8988T (cell line): ENCODE measurements around the gene RNF149.
A peak's percentile ranks its signal among the peaks of the same experiment; 100 is the strongest.
"Not testable (repeated sequence)": the region's sequence is repeated elsewhere in the genome, so short reads cannot be mapped to it uniquely, and the experiment has no call there.

ENCODE experiments used
- DNase-seq: peaks from one replicate; pipeline ENCODE4 v3.0.0; 2011

The RNF149 gene, protein sequence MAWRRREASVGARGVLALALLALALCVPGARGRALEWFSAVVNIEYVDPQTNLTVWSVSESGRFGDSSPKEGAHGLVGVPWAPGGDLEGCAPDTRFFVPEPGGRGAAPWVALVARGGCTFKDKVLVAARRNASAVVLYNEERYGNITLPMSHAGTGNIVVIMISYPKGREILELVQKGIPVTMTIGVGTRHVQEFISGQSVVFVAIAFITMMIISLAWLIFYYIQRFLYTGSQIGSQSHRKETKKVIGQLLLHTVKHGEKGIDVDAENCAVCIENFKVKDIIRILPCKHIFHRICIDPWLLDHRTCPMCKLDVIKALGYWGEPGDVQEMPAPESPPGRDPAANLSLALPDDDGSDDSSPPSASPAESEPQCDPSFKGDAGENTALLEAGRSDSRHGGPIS

DNA sequence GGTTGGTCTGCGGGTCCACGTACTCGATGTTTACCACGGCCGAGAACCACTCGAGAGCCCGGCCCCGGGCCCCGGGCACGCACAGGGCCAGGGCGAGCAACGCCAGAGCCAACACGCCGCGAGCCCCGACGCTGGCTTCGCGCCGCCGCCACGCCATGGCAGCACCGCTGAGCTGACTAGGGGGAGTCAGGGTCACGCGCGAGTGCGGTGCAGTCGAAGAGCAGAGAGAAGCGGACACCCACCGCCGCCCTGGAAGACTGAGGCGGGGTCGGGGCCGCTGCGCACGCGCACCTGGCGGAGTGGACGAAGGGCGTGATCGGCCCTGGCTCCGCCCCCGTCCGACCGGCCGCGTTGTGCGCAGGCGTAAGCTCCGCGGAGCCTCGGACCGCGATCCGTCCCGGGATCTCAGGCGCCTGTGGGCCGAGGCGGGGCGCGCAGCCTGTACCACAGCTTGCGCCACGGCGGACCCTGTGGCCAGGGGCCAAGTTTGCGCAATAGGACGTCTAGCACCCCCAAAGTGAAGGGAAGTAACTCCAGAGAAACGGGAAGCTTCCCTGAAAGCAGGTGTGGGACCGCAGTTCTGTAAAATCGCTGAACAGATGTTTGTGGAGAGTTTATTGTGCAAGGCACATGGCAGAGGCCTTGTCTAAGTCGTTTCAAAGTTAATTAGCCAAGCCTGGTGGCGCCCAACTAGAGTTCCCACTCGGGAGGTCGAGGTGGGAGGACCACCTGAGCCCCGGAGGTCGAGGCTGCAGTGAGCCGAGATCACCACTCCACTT is at the start of gene RNF149:
Gene RNF149, minus strand, starts transcription at position 270 of the 779 bp plus-strand sequence. Its CDS starts 113 bp downstream, at position 157.
- DNase-seq: peak; percentile 98

DNA sequence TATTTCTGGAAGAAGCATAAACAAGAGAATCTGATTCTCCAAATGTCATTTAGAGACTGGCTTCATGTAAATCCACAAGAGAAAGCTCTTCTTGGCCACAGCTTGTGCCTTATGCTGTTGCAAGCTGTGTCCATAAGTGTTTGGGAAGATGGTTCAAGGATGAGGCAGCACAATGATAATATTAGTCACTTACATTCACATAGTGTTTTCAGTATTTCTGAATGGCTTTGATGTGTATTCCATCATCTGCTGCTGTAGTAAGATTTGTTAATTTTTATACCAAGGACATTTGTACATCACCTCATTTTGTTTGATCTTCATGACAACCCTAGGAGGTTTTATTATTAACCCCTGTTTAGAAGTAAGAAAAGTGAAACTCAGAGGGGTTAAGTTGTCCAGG is 48.9 kb upstream of the RNF149 start:
- DNase-seq: no peak

DNA sequence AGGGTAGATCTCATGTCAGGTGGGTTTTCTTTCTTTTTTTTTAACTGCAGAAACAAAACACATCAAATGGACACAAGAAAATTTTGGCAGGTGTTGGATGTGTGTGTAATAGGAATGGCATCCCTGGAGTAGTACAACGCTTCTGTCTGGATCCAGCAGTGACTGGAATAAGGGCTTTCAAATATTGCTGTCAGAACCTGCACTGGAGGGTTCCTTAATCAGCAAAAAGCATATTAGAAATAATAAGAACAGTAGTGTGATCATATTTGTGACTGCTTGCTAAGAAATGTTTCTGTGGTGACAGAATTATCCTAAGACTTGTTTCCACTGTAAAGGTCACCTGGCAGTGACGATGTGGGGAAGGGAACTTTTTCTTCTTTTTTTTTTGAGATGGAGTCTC is 48.0 kb upstream of the RNF149 start:
- no peak for DNase-seq

DNA sequence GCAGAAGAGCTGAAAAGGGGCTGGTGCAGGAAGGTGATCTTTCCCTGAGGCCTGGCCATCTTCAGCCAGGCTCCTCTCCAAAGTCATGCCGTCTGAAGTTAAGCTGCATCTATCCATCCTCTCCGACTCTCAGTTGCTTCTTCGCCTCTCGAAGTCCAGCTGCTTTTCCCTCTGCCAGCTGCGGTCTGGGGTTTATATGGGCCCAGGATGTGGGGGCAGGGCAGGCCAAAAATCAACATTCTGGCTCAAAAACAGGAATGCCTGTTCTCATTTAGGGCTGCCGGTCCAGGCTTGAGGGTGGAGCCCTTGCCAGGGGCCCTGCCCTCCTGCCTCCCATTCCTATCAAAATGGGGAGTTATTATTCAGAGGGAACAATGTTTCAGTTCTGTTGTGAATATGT is 47.6 kb upstream of the RNF149 start:
- no peak for DNase-seq

DNA sequence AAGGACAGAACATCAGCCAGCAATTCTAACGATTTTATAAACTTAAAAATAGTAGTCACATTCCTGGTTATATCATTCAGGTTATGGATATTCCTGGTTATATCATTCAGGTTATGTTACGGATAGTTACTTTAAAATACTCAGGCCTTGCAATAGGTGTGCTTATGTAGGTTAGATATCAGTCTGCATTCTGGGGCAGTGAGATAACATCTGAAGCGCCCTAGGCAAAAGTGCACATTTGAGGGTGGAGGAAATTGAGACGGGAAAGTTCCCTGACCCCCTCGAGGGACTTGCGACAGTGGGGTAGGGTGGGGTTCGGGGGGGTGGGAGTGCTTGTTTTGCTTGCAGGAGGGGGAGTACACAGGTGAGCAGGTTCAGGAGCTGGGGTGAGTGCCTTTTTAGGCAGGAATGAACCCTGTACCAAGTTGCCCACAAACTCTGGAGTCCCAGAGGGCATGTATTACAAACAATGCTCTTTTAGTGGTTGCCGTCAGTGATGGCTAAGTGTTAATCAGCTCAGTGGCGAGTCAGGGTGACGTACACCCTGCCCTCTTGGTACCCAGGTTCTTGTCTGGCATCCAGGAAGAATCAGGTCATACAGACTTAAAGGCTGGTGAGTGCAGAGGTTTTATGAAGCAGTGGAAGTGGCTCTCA is 47.0 kb upstream of the RNF149 start:
- no peak for DNase-seq

DNA sequence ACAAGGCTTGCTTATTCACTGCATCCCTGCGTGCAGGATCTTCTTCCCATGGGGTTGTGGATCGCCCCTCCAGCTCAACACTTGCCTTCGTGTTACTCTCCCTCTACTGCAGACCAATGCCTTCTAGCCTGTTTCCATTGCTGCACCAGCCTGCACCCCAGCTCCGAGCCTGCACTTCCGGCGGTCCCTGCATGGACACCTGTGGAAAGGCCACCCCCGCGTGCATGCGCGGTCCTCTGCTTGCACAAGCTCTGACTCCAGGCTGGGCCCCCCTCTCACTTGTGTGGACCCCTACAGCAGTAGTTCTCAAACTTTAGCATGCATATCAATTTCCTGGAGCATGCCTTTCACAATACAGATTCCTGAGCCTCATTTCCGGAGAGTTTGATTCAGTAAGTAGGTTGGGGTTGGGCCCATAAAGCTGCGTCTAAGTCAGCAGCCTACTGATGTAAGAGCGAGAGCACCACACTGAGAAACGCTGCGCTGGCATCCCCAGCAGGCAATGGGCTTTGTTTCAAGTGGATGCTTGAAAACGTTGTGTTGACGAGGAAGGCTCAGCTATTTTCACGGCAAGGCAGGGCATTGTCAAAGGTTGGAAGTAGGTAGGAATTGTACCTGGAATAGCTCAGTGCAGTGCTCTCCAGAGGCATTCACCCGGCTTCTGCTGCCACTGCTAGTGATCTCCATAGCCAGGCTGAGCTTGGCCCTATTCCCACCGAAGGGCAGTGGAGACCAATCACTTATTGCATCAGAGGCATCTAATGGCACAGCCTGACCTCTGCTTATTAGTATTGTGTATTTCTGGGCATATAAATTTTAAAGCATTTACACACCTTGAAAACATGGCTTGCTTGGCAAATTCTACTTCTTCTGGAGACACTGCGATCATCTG is 46.2 kb upstream of the RNF149 start:
- DNase-seq: no peak

DNA sequence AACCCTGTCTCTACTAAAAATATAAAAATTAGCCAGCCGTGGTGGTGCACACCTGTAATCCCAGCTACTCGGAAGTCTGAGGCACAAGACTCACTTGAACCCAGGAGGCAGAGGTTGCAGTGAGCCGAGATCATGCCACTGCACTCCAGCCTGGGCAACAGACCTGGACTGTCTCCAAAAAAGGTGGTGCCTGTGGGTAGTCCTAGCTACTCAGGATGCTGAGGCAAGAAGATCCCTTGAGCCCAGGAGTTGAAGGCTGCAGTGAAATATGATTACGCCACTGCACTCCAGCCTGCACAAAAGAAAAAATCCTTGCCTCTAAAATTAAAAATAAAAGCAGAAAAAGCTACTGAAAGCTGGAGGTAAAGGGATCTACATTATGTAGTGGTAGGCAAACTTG is 44.1 kb upstream of the RNF149 start:
- DNase-seq: not testable (repeated sequence)

DNA sequence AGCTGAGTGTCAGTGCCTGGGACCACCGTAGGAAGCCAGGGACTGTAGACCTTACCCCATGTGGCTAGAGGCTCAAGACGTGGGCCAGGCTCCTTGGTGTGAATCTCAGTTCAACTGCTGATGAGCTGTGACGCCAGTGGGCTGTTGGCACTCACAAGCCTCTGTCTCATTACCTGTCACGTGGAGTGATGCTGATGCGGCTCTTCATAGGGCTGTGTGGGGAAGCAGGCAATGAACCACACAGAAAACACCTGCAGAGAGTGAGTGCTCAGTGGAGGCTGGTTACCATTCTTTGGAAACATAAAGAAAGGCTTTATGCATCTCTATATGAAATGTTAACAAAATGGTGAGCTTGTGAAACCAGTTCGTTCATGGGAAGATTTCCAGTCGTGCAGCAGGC is 42.7 kb upstream of the RNF149 start:
- DNase-seq: no peak

DNA sequence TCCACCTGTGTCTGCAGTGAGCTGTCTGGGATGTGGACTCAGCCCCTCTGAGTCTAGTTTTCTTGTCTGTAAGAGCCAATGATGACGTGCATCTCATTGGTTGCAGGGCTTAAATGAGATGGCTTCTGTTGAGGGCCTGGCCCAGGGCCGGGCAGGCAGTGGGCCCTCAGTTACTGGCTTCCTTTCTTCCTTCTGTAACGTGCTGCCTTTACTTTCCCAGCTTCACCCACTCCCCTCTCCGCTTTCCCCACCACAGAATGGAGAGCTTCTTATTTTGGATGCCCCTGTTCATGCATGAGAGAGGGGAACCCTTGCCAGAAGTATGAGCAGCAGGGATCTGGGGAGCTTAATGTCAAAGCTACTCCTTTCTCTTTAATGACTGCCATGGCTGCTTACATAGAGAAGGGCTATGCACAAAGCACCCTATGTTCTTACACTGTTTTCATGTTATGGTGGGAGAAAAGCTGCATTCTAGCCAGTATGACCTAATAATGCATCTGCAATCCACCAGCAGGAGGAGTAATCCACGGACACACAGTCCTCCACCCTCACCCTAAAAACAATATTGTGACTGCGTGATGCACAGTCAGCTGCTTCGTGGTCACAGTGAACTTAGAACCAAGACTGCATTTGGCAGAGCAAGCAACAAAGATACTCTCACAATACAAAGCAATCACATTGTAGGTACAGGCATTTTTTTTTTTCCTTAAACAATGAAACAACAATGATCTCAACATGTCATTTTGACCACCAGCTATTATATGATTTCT is 41.6 kb upstream of the RNF149 start:
- DNase-seq: no peak

DNA sequence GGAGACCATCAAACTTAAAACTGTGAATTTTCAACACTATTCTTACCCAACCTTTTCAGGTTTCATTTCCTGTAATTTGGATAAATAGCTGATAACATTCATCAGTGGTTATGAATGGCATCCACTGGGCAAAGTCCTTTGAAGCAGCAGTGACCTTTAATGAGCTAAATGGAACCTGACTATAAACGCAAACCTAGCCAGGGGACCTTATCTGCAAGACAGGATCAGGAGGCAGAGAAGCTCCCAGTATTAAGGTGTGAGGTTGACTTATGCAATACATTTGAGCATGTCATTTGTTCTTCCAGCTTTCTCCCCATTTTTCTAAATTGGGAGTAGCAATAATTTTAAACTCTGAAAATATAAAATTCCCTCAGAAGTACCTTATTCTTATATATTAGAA is 40.4 kb upstream of the RNF149 start:
- DNase-seq: no peak

DNA sequence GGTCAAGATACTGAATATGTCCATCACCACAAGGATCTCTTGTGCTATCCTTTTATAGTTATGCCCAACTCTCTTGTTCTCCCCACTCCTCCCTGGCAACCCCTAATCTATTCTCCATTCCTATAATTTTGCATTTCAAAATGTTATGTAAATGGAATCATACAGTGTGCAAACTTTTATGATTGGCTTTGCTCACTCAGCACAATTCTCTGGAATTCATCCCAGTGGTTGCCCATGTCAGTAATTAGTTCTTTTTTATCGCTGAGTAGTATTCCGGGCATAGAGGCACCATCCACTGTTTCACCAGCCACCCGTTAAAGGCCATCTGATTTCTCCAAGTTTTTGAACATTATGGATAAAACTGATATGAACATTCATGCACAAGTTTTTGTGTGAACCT is 38.4 kb upstream of the RNF149 start:
- DNase-seq: no peak

DNA sequence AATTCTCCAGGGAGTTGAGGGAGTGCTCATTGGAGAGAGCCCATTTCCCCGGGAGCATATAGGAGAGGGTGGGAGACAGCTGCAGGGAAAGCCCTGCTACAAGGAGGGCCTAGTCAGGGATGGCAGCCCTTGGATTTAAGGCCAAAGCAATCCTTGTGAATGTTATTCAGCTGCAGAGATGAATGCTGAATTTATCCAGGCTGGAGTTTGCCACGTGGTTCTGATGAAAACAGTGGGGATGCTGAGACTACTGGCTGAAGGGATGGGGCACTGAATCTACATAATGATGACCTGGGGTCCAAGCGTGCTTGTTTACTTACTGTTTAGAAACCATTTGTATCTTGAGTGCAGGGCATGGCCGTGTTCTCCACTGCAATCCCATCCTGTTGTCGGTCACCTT is 35.6 kb upstream of the RNF149 start:
- no peak for DNase-seq

DNA sequence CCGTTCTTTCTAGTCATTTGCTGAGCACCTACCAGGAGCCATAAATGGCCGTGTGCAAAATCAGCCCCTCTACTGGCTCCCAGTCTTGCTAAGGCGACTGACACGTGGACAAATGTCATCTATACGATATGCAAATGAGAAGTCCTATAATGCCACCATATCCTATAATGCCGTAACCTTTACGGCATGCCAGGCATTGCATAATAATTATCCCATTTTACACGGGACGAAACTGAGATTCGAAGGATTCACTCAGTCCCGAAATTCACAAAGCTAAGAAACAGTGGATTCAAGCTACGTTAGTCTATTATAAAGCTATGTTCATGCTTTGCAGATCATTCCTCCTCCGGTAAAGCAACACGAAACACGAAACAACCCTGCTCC is 34.1 kb upstream of the RNF149 start:
- DNase-seq: no peak

DNA sequence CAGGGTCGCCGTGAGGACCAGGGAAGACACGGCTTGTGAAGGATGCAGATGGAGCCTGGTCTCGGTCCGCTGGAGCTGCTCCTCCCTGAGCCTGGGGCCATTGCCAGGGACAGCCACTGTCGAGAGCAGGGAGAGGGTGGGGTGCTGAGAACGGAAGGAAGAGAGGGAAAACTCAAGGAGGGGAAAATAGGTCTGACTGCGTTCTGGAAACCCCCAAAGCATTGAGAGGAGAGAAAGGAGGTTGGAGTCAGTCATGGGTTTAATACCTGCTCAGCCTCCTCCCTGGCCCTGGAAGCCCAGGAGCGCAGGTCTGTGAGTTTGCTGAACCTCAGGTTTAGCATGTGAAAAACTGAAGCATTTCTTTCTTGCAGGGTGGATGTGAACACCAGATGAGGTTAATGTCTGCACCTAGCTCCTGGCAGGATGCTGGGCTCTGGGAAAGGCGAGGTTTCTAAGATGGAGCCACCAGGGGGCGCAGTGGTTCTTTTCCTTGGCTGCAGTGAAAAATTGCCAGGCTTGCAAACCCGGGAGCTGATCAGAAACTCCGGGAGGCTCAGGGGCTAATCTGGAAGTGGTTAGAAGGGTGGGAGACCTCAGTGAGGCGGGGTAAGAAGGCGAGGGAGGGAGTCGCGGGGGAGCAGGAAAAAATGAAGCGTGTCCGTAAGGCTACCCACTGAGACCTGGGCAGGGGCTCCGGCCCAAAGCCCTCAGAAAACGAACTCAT is 33.6 kb upstream of the RNF149 start:
- DNase-seq: peak; percentile 53

DNA sequence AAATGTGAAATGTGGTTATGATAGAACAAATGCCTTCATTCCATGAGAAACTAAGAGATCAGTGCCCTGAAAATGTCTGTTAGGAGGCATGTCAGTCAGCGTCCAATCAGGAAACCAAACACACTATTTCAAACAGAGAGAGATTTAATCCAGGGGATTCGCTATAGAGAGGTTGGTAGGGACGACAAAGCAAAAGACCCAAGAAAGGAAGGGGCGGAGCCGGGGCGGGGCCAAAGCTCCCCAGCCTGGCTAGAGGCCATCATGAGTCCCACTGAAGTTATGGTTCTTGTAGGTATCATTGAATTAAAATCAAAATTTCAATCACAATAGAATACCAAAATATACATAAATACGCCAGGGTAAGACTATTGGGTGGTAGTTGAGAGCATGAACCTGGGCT is 32.9 kb upstream of the RNF149 start:
- DNase-seq: no peak

DNA sequence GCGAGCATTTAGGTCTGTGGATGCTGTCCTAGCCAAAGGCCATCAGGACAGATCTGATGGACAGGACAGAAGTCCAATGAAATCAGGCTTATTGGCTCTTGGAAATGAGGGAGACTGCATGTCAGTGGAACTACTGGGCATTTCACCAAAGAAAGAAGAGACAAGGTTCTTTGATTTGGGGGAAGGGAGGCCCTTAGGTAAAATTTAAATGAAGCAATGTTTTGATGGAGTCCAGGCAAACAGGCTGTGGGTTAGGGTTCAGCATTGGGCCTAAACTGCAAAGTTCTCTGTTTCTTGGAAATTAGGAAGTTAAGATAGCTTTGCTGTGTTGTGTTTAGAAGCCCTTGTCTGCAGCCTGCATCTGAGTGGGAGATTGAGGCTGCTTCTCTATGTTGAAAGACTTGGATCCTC is 31.6 kb upstream of the RNF149 start:
- no peak for DNase-seq

DNA sequence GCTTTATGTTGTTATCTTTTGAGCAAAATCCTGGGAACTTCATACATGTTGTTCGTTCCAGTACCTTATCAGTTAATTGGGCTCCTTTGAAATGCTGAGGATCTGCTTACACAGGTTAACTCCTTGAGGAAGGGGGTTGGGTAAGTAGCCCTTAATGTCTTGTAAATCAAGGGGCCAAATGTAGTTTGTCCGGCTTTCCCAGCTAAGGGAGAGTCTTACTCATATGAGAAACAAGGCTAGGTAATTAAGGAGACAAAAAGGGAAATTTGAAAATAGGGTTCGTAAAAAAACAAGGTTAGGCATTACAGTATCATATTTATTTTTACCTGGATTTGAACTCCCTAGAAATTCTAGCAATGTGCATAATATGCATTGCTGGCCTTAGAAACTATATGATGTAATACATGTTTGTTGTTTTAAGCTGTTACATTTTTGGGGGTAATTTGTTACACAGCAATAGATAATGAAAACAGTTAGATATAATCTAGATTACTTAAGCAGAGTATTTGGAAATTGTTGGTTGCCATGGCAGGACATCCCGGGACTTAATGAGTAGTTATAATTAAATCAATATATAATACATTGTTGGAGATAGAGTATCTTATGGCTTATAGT is 30.9 kb upstream of the RNF149 start:
- no peak for DNase-seq

DNA sequence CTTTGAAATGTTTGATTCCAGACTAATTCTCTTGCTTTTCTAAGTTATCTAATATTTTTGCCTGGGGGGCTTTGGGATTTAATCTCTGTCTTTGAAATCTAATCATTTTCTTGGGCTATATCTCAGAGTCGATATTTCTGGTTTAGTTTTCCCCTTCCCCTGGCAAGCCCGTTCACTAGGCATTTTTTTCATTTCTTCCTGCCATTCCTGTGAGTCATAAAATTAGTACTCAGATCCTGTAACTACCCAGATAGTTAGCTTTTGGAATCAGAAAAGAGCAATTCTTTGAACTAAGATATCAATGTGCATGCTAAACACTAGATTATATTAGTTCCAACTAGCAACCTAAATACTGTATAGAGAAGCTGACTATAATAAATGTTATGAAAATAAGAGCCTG is 29.4 kb upstream of the RNF149 start:
- no peak for DNase-seq

DNA sequence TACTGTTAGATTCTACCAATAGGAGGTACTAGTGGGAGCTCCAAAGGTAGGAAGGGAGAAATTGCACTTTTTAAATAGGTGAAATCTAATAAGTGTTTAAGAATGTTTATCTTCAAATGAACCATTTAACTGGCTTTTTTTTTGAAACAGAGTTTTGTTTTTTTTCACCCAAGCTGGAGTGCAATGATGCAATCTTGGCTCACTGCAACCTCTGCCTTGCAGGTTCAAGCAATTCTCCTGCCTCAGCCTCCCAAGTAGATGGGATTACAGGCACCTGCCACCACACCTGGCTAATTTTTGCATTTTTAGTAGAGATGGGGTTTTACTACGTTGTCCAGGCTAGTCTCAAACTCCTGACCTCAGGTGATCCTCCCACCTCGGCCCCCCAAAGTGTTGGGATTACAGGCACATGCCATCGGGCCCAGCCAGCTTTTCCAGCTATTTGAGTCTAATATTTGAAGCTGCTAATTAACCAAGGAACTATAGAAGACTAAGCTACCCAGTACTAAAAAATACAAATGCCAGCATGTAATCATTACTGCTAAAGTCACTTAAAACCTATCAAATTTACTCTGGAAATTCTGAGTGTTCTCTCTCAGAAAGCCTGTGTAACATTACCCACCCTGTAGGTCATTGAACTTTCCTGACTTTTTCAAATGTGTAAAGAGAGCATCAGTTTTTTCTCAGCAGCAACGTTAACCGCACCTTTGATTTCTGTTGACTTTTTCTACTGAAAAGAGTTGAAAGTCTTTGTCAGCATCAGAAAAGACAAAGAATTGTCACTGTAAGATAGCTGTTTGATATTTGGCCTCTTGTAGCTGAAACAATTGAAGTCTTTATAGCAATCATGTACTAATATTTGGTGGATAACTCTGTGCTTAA is 24.6 kb upstream of the RNF149 start:
- no peak for DNase-seq

DNA sequence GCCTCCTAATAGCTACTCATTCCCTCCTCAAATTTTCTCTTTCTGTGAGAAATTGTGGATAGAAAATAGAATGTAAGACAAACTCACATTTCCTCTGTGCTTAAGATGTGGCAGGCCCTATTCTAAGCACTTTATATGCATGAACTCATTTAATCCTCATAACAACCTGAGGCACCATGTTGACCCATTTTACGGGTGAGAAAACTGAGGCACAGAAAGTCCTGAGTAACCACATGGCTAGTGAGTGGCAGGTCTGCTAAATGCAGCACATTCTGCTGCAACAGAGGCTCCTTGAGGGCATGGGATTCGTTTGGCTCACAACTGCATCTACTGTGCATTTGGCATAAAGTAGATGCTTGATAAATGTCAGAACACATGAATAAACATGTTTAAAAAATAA is 22.7 kb upstream of the RNF149 start:
- no peak for DNase-seq
